HFF-Myc (cell line): ENCODE results near the gene RRP1B.

Experiments
- DNase-seq: peaks from one replicate; pipeline ENCODE4 v3.0.0-alpha.2; 2011; ENCODE audit warnings: low read depth; ENCODE audit errors: extremely low read depth
- H3K4me3 ChIP-seq: replicated peaks from 2 replicates; pipeline ENCODE4 v1.5.1; 2011; ENCODE audit warnings: low read depth, mild to moderate bottlenecking, control low read depth, low read length
- CTCF ChIP-seq: IDR thresholded peaks from 2 replicates; pipeline ENCODE4 v1.5.1; 2012; ENCODE audit warnings: mild to moderate bottlenecking, low read depth, low read length, control low read depth; ENCODE audit errors: missing control alignments

RRP1B gene

GRCh38 chr21:43684424-43684823 lies 25.1 kb downstream of the RRP1B start:
- no peak for TF ChIP-seq CTCF
- no peak overlapping the region for H3K4me3 ChIP-seq
- no peak for DNase-seq

- no peak for TF ChIP-seq CTCF
- no peak for DNase-seq
These were observed 27.6 kb downstream of the RRP1B start for GRCh38 chr21:43686811-43687565.

GRCh38 chr21:43687566-43688399 lies 28.4 kb downstream of the RRP1B start:
- no peak for TF ChIP-seq CTCF

More at GRCh38 chr21:43686811-43687565, 27.6 kb downstream of the RRP1B start:
- no peak overlapping the region for H3K4me3 ChIP-seq

GRCh38 chr21:43688906-43689305 lies 29.5 kb downstream of the RRP1B start:
- H3K4me3 ChIP-seq, result no peak overlapping the region
- TF ChIP-seq CTCF, result no peak
- DNase-seq, result no peak

More at GRCh38 chr21:43687566-43688399, 28.4 kb downstream of the RRP1B start:
- no peak for DNase-seq
- H3K4me3 ChIP-seq, result no peak overlapping the region

- H3K4me3 ChIP-seq, result no peak overlapping the region
- TF ChIP-seq CTCF, result no peak
- no peak for DNase-seq
These were observed 30.4 kb downstream of the RRP1B start for GRCh38 chr21:43689556-43690337.

- TF ChIP-seq CTCF, result no peak
- DNase-seq, result no peak
- no peak overlapping the region for H3K4me3 ChIP-seq
These were observed 31.0 kb downstream of the RRP1B start for GRCh38 chr21:43690346-43690745.
